K562 (cell line): ENCODE results near the gene SF3B4. TPM values are rescaled to one million over a fixed set of nuclear protein-coding genes. Genes with fewer than 3 reads are reported as not detected.

Source experiments
- CC2D1A ChIP-seq: fragments of 450-650 bp; IDR thresholded peaks from 2 replicates; pipeline ENCODE4 v1.6.1; 2017; ENCODE audit warnings: mild to moderate bottlenecking
- CEBPB ChIP-seq: fragments of 450-650 bp; IDR thresholded peaks from 2 replicates; pipeline ENCODE4 v1.6.1; 2016; ENCODE audit warnings: missing genetic modification characterization, missing compliant biosample characterization
- JUNB ChIP-seq: fragments of 450-650 bp; formaldehyde crosslinking; conservative IDR thresholded peaks from 2 replicates; pipeline ENCODE4 v1.4.0; 2020; ENCODE audit warnings: mild to moderate bottlenecking
- L3MBTL2 ChIP-seq: fragments of 450-650 bp; IDR thresholded peaks from 2 replicates; pipeline ENCODE4 v1.6.1; 2016; ENCODE audit warnings: mild to moderate bottlenecking, moderate library complexity
- LEF1 ChIP-seq: fragments of 450-650 bp; IDR thresholded peaks from 2 replicates; pipeline ENCODE4 v1.6.1; 2016; ENCODE audit warnings: mild to moderate bottlenecking
- MTA3 ChIP-seq: fragments of 450-650 bp; formaldehyde crosslinking; IDR thresholded peaks from 2 replicates; pipeline ENCODE4 v1.6.1; 2017; ENCODE audit warnings: mild to moderate bottlenecking, borderline replicate concordance
- NR2F6 ChIP-seq: fragments of 450-650 bp; formaldehyde crosslinking; IDR thresholded peaks from 2 replicates; pipeline ENCODE4 v1.4.0; 2020; ENCODE audit warnings: mild to moderate bottlenecking
- RFX5 ChIP-seq: IDR thresholded peaks from 2 replicates; pipeline ENCODE4 v1.6.1; 2011; ENCODE audit warnings: low read depth, mild to moderate bottlenecking, improper control_type of control experiment, low read length
- SIX5 ChIP-seq, 2 experiments: IDR thresholded peaks; 2 replicates each; pipeline ENCODE4 v1.6.1; 2011; ENCODE audit warnings: low read length in 2 of 2, borderline replicate concordance in 1 of 2, low read depth in 1 of 2, mild to moderate bottlenecking in 1 of 2, moderate library complexity in 1 of 2; ENCODE audit not compliant: insufficient read depth in 1 of 2
- ZNF217 ChIP-seq: sonication (generic); formaldehyde crosslinking; IDR thresholded peaks from 2 replicates; pipeline ENCODE4 v1.8.0; 2022; ENCODE audit warnings: mild to moderate bottlenecking, missing genetic modification reagents
- ZNF316 ChIP-seq: fragments of 450-650 bp; IDR thresholded peaks from 2 replicates; pipeline ENCODE4 v1.6.1; 2016
- ZNF583 ChIP-seq: fragments of 250-450 bp; sonication (Bioruptor Pico); IDR thresholded peaks from 2 replicates; pipeline ENCODE4 v1.4.0; 2020
- polyA plus RNA-seq, 8 experiments: library from polyadenylated mRNA; depleted of rRNA in 4 of 8; stranded (reverse) in 5 of 8; unstranded in 3 of 8; fragments of >200 nt; fragmentation: Nextera tagmentation in 2 of 8; fragmentation: Illumina TruSeq in 1 of 8; extraction: Ambion mirVana in 2 of 8; extraction: Trizol in 1 of 8; gene quantifications; 2 replicates each; pipeline versions ENCODE4 v1.2.1 to v1.2.3, GENCODE V29; 2011 to 2014; ENCODE audit warnings: inconsistent platforms in 1 of 8, missing spikeins in 1 of 8
- total RNA-seq, 7 experiments: library from RNA; depleted of rRNA in 6 of 7; stranded (reverse); fragments of >200 nt in 6 of 7; fragmentation: Illumina TruSeq in 2 of 7; extraction: Trizol in 2 of 7; gene quantifications; 2 replicates each; pipeline versions ENCODE4 v1.2.1 to v1.2.3, GENCODE V29; 2011 to 2021; ENCODE audit warnings: low replicate concordance in 1 of 7
- TF ChIP-seq, protein P1 (sequence below): sonication (generic); formaldehyde crosslinking; IDR thresholded peaks from 2 replicates; pipeline ENCODE4 v1.8.0; 2022; ENCODE audit warnings: mild to moderate bottlenecking, missing genetic modification reagents
- TF ChIP-seq, protein P2 (sequence below): fragments of 250-450 bp; sonication (Bioruptor Pico); IDR thresholded peaks from 2 replicates; pipeline ENCODE4 v1.4.0; 2020; ENCODE audit warnings: mild to moderate bottlenecking, moderate library complexity
- TF ChIP-seq, protein P3 (sequence below): fragments of 250-450 bp; sonication (Bioruptor Pico); IDR thresholded peaks from 2 replicates; pipeline ENCODE4 v1.5.0; 2020; ENCODE audit warnings: mild to moderate bottlenecking
- TF ChIP-seq, protein P4 (sequence below): fragments of 250-450 bp; sonication (Bioruptor Pico); IDR thresholded peaks from 2 replicates; pipeline ENCODE4 v1.9.0; 2021; ENCODE audit warnings: mild to moderate bottlenecking, inconsistent platforms
- TF ChIP-seq, protein P5 (sequence below): sonication (generic); formaldehyde crosslinking; IDR thresholded peaks from 2 replicates; pipeline ENCODE4 v1.8.0; 2022; ENCODE audit warnings: missing genetic modification reagents, mild to moderate bottlenecking, moderate library complexity, borderline replicate concordance

Gene SF3B4
- total and polyA plus RNA-seq, 9 of the 15 experiments (the other 6 are each of a cell fraction or from before 2014, with no cell fraction given) = 3.0 to 88.0 (median 26.1) TPM

DNA sequence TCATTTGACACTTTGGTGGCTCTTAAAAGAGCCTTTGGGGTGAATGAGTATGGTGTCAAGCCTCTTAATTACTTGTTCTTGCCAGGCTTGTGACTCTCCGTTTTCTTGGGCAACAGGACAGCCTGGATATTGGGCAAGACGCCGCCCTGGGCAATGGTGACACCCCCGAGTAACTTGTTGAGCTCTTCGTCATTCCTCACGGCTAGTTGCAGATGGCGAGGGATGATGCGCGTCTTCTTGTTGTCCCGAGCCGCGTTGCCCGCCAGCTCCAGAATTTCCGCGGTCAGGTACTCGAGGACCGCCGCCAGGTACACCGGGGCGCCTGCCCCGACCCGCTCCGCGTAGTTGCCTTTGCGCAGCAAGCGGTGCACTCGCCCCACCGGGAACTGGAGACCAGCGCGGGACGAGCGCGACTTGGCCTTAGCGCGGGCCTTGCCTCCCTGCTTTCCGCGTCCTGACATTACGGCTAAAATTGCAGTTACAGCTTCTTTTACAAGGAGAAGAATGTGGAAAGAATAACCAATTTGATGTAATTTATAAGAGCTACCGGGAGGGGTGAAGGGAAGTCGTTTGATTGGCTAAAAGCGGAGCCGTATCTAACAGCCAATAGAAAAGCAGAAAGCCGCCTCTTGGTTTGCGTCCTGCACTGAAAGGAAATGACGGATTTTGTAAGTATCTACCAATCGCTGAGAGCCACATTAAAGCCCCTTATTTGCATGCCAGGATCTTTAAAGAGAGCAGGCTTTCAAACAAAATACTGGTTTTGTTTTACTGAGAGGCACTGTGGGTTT lies 40.0 kb downstream of the SF3B4 start (continued):
- TF ChIP-seq CEBPB (tag) (peak; percentile 89), LEF1 (no peak), JUNB (no peak), ZNF583 (CRISPR knock-in tag) (no peak), MTA3 (peak; percentile 96), CC2D1A (no peak), ZNF316 (0 out of 2 replicates have a peak, but pooled peaks have one; percentile 25), RFX5 (no peak), L3MBTL2 (no peak), NR2F6 (CRISPR knock-in tag) (no peak), ZNF217 (CRISPR knock-in tag) (no peak), SIX5 (IDR thresholded peaks at IDR 0.05; ENCODE audit: borderline replicate concordance in 1 of 2, insufficient read depth in 1 of 2, low read depth in 1 of 2, low read length in 2 of 2) (no peak)
- TF ChIP-seq, protein P1, sequence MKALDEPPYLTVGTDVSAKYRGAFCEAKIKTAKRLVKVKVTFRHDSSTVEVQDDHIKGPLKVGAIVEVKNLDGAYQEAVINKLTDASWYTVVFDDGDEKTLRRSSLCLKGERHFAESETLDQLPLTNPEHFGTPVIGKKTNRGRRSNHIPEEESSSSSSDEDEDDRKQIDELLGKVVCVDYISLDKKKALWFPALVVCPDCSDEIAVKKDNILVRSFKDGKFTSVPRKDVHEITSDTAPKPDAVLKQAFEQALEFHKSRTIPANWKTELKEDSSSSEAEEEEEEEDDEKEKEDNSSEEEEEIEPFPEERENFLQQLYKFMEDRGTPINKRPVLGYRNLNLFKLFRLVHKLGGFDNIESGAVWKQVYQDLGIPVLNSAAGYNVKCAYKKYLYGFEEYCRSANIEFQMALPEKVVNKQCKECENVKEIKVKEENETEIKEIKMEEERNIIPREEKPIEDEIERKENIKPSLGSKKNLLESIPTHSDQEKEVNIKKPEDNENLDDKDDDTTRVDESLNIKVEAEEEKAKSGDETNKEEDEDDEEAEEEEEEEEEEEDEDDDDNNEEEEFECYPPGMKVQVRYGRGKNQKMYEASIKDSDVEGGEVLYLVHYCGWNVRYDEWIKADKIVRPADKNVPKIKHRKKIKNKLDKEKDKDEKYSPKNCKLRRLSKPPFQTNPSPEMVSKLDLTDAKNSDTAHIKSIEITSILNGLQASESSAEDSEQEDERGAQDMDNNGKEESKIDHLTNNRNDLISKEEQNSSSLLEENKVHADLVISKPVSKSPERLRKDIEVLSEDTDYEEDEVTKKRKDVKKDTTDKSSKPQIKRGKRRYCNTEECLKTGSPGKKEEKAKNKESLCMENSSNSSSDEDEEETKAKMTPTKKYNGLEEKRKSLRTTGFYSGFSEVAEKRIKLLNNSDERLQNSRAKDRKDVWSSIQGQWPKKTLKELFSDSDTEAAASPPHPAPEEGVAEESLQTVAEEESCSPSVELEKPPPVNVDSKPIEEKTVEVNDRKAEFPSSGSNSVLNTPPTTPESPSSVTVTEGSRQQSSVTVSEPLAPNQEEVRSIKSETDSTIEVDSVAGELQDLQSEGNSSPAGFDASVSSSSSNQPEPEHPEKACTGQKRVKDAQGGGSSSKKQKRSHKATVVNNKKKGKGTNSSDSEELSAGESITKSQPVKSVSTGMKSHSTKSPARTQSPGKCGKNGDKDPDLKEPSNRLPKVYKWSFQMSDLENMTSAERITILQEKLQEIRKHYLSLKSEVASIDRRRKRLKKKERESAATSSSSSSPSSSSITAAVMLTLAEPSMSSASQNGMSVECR (CRISPR knock-in tag) = 0 out of 2 replicates have a peak, but pooled peaks have one; percentile 0
- TF ChIP-seq, protein P2, sequence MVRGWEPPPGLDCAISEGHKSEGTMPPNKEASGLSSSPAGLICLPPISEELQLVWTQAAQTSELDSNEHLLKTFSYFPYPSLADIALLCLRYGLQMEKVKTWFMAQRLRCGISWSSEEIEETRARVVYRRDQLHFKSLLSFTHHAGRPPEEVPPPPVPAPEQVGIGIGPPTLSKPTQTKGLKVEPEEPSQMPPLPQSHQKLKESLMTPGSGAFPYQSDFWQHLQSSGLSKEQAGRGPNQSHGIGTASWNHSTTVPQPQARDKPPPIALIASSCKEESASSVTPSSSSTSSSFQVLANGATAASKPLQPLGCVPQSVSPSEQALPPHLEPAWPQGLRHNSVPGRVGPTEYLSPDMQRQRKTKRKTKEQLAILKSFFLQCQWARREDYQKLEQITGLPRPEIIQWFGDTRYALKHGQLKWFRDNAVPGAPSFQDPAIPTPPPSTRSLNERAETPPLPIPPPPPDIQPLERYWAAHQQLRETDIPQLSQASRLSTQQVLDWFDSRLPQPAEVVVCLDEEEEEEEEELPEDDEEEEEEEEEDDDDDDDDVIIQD = no peak
- TF ChIP-seq, protein P3, sequence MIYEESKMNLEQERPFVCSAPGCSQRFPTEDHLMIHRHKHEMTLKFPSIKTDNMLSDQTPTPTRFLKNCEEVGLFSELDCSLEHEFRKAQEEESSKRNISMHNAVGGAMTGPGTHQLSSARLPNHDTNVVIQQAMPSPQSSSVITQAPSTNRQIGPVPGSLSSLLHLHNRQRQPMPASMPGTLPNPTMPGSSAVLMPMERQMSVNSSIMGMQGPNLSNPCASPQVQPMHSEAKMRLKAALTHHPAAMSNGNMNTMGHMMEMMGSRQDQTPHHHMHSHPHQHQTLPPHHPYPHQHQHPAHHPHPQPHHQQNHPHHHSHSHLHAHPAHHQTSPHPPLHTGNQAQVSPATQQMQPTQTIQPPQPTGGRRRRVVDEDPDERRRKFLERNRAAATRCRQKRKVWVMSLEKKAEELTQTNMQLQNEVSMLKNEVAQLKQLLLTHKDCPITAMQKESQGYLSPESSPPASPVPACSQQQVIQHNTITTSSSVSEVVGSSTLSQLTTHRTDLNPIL = no peak
- TF ChIP-seq, protein P4, sequence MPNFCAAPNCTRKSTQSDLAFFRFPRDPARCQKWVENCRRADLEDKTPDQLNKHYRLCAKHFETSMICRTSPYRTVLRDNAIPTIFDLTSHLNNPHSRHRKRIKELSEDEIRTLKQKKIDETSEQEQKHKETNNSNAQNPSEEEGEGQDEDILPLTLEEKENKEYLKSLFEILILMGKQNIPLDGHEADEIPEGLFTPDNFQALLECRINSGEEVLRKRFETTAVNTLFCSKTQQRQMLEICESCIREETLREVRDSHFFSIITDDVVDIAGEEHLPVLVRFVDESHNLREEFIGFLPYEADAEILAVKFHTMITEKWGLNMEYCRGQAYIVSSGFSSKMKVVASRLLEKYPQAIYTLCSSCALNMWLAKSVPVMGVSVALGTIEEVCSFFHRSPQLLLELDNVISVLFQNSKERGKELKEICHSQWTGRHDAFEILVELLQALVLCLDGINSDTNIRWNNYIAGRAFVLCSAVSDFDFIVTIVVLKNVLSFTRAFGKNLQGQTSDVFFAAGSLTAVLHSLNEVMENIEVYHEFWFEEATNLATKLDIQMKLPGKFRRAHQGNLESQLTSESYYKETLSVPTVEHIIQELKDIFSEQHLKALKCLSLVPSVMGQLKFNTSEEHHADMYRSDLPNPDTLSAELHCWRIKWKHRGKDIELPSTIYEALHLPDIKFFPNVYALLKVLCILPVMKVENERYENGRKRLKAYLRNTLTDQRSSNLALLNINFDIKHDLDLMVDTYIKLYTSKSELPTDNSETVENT = peak; percentile 91
- TF ChIP-seq, protein P5, sequence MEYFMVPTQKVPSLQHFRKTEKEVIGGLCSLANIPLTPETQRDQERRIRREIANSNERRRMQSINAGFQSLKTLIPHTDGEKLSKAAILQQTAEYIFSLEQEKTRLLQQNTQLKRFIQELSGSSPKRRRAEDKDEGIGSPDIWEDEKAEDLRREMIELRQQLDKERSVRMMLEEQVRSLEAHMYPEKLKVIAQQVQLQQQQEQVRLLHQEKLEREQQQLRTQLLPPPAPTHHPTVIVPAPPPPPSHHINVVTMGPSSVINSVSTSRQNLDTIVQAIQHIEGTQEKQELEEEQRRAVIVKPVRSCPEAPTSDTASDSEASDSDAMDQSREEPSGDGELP = peak; percentile 56
